A549 treated with AZD2906 at 1 μM for 4 hours (cell line): ENCODE measurements around the gene KLHL30. TPM values are rescaled to one million over a fixed set of nuclear protein-coding genes. Genes with fewer than 3 reads are reported as not detected.

Experiments
- total RNA-seq: library from RNA; stranded (reverse); fragments of 200-300 nt; extraction: Qiagen RNA extraction; gene quantifications from 5 replicates; pipeline ENCODE4 v1.2.3, GENCODE V29; 2022

Gene KLHL30
- total RNA-seq, result 0.16 to 0.25 TPM (median 0.22 TPM) in 5 replicates

GRCh38 chr2:238138331-238139195 lies at the start of gene KLHL30:
TSS of gene KLHL30 (plus strand) at chr2:238138668. CDS start at chr2:238140755, 2,087 bp downstream.

DNA sequence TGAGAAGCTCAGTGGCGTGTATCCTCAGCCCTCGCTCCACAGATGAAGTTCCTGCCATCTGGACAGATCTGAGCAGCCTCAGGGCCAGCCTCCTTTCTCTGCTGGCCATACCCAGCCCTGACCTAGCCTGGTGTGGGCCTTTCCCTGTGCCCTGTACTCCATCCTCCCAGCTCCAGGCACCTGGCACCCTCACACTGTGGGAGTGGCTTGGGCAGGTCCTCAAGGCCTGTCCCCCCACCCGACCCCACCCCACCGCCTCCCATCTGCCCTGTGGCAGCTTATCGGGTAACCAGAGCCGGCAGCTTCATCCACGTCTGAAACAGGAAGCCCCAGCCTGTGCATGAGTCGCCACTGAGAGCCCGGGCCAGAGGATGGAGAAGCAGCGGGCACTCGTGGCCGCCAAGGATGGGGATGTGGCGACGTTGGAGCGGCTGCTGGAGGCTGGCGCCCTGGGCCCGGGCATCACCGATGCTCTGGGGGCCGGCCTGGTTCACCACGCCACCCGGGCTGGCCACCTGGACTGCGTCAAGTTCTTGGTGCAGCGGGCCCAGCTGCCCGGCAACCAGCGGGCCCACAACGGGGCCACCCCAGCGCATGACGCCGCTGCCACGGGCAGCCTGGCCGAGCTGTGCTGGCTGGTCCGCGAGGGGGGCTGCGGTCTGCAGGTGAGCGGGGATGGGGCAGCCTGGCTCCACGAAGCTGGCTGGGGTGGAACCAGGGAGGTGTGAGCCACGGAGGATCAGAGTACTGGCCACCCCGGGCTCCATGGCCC lies 38.2 kb upstream of the KLHL30 start, which contains the start of gene ESPNL:
ESPNL (plus strand) TSS at position 292 of the 772 bp plus-strand sequence; CDS start at position 372, 80 bp downstream.

DNA sequence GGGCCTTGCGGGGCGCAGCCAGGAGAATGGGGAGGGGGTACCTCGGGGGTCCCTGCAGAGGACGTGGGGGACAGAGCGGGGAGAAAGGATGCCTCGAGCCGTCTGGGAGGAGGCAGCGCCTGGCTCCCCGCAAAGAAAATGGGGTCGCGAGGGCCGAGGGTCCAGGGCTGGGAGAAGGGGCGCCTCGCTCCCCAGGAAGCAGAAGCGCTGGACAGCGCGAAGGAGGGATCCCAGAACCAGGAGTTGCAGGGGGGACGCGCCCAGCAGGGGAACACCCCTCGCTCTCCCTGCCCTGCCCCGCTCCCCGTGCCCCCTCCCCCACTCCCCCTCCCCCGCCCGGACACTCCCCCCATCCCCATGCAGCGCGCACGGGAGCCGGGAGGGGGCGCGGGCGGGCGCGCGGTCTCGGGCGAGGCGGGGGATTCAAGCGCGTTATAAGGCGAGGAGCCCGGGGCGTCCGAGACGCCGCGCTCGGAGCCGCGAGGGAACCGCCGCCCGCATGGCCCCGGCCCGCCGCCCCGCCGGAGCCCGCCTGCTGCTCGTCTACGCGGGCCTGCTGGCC lies 20.1 kb downstream of the KLHL30 start, which contains the start of gene ERFE:
ERFE (plus strand) TSS at position 462 of the 562 bp plus-strand sequence; CDS start at position 500, 38 bp downstream.

Other genes with a start within 250 kb of the KLHL30 start
- gene UBE2F, start 171.7 kb upstream of the KLHL30 start, total RNA-seq, result 47.5 to 50.5 TPM (median 50.2 TPM) in 5 replicates
- 17.9 to 21.9 TPM (median 19.4 TPM) in 5 replicates for gene SCLY, start 77.7 kb upstream of the KLHL30 start, total RNA-seq
- 0.07 to 0.22 TPM (median 0.14 TPM) in 5 replicates for gene ESPNL, start 38.3 kb upstream of the KLHL30 start, total RNA-seq
- gene ERFE, start 20.3 kb downstream of the KLHL30 start, total RNA-seq, result 5.8 to 8.7 TPM (median 7.8 TPM) in 5 replicates
- 34.9 to 41.6 TPM (median 39.3 TPM) in 5 replicates for gene ILKAP, start 65.0 kb downstream of the KLHL30 start, total RNA-seq
- gene HES6, start 101.4 kb downstream of the KLHL30 start, total RNA-seq, result 8.0 to 15.1 TPM (median 14.5 TPM) in 5 replicates
- 5.3 to 7.9 TPM (median 6.5 TPM) in 5 replicates for gene PER2, start 149.9 kb downstream of the KLHL30 start, total RNA-seq
- 9.7 to 15.2 TPM (median 12.7 TPM) in 5 replicates for gene TRAF3IP1, start 181.8 kb downstream of the KLHL30 start, total RNA-seq